NCI-H748 treated with DMSO at 0.1 percent for 48 hours (cell line): ENCODE results near the gene CCDC57.
A peak's percentile ranks its signal among the peaks of the same experiment; 100 is the strongest.
"Not testable (repeated sequence)": the region's sequence is repeated elsewhere in the genome, so short reads cannot be mapped to it uniquely, and the experiment has no call there.

Source experiments
- DNase-seq: peaks from one replicate; lab custom pipeline; 2025; lab: John Stamatoyannopoulos, UW

Gene CCDC57

DNA sequence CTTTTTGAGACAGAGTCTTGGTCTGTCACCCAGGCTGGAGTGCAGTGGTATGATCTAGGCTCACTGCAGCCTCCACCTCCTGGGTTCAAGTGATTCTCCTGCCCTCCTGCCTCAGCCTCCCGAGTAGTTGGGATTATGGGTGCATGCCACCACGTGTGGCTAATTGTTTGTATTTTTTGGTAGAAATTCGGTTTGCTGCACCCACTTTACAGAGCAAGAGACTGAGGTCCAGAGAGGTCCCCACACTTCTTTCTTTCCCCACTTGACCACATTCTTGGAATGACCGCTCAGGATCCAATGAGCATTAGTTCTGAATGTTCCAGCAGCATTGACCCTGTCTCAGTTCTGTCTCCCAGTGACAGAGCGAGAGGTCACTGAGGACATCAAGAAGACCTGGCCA is 10.9 kb upstream of the CCDC57 start:
- no peak for DNase-seq

DNA sequence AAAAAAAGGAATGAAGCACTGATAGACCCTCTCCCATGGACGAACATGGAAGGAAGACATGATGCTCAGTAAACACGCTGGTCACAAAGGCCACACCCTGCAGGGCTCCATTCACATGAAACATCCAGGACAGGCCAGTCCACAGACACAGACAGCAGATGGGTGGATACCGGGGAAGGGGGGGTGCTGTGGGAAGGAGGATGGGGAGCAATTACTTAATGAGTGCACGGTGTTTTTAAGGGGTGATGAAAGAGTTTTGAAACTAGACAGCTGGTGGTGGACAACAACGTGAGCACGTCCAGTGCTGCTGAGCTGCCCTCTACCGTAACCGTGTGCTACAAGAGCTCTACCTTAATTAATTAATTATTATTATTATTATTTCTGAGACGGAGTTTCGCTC is 10.2 kb upstream of the CCDC57 start:
- no peak for DNase-seq

DNA sequence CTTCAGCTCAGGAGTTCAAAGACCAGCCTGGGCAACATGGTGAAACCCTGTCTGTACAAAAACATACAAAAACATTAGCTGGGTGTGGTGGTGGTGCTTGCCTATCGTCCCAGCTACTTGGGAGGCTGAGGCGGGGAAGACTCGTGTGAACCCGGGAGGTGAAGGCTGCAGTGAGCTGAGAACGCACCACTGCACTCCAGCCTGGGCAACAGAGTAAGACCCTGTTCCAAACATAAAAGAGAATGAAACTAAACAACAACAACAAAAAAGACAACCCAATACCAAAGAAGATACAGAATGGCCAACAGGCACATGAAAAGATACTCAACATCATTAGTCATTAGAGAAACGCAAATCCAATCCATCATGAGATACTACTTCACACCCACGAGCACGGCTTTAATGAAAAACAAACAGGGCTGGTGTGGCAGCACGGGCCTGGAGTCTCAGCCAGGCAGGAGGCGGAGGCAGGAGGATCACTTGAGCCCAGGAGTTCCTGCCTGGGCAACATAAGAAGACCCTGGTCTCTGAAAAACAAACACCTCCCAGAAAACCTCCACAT is 8.8 kb upstream of the CCDC57 start:
- DNase-seq, result no peak

DNA sequence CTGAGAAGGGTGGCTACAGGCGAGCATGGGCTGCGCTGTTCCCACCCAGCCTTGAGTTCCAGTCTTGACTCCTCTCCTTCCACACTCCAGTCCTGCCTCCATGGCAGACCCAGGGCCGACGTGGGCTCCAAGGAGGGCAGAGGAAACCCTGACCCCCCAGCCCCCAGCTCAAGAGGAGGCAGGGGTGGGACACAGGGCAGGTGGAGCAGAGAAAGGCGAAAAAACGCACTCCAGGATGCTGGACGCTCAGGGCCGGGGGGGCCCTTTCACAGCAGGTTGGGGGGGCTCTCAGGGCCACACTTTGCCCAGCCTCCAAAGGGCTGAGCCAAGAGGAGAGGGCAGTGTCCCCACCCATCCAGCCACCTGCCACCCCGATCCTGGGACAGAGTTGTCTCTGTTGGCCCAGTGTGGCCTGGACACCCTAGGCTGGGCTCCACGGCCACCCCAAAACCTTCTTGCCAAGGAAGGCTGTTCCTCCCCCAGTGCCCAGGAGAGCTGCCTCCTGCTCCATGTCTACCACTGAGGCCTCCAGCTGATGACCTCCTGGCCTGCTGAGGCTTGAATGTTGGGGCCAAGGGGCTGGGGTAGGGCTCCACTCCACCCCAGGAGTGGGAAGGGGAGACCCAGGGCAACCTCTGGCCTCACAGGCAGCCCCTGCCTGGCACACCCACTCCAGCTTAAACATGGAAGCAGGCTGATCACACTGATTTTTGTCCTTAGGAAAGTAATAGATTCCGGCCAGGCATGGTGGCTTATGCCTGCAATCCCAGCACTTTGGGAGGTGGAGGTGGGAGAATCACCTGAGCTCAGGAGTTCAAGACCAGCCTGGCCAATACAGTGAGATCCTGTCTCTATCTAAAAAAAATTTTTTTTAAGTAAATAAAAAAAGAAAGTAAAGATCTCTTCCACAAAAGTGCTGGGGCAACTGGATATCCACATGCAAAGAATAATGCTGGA is 7.4 kb upstream of the CCDC57 start:
- no peak for DNase-seq

DNA sequence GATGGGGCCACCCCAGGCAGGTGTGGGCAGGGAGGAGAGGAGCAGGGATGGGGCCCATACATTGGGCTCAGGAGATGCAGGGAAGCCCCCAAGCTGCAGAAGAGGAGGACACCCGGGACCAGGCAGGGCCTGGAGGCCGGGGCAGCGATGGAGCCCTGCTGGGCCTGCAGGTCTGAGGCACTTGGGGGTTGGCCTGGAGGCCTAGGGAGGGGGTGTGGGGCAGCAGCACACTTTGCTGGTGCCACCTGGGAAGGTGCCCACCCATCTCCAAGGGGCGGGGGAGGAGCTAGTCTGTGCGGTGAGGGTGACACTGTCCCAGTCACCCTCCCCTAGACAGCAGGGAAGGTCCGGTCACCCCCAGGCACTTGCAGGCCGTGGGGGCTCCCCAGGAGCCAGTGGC is 6.4 kb upstream of the CCDC57 start:
- DNase-seq, result no peak

DNA sequence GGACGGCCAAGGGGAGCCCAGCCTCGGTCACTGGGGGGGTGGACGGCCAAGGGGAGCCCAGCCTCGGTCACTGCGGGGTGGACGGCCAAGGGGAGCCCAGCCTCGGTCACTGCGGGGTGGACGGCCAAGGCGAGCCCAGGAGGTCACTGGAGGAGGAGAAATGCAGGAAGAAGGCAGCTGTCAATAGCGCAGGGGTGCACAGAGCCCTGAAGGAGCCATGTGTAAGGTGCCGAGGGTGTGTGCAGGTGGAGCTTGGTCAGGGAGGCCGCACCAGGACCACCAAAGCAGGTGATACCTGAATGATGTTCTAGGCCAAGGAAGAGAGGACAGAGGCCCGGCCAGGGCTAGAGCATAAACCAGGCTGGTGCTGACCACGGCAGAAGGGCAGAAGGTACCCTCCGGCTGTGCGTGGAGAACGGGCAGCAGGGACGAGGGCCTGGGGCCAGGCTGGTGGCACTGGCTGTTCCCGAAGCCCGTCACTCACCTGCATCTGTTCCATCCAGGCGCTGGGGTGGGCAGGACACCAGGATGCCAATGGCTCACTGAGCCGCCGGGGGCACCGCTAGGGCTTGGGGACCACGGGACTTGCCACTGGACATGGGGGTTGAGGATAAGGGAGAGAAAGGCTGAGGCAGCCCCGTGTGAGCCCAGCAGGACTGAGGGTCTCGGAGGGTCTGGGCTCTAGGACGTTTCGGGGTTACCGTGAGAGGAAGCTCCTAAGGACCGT is 5.9 kb upstream of the CCDC57 start:
- no peak for DNase-seq

DNA sequence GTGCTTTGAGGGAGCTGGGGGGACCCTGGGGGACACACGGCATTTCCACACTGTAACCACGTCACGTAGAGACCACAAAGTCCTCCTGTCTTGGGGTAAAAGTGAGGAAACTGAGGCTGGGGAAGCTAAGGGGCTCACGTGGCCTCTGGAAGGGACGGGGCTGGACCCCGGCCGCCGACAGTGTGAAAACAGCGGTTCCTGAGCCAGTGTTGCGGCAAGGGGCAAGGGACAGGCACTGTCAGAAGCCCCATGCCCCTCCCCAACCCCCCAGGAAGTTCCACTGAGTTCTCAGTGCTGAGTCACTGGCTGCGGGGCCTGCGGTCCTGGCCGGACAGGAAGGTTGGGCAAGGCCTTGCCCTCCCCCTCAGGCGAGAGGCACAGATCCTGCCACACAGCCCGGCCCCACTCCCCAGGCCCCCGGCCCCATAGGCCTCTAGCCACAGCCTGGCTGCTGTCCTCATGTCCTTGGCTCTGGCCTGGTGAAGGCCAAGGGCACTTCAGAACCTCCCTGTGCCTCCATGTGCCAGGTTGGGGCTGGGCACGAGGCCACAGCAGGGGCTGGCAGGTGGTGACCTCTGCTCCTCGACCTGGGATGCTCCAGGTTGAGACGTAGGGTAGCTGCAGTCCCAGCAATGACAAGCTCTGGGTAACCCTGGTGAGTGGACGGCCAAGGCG is 5.0 kb upstream of the CCDC57 start:
- DNase-seq, result no peak

DNA sequence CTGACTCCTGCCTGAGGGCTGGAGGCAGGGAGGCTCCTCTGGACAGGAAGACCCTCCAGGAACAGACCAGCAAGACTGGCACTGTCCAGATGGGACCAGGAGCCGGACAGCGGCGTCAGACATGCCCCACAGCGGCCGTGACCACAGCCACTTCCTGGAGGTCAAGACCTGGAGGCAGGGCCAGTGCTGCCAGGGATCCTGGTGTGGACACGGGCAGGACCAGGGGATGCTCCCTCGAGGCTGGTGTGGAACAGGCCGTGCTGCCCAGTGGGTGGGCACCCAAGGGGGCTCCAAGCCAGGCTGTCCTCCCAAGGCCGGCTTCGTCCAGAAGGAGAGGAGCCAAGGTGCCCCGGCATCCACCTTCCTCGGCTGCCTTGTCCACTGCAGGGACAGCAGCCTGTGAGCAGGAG is 4.5 kb upstream of the CCDC57 start:
- DNase-seq, result no peak

DNA sequence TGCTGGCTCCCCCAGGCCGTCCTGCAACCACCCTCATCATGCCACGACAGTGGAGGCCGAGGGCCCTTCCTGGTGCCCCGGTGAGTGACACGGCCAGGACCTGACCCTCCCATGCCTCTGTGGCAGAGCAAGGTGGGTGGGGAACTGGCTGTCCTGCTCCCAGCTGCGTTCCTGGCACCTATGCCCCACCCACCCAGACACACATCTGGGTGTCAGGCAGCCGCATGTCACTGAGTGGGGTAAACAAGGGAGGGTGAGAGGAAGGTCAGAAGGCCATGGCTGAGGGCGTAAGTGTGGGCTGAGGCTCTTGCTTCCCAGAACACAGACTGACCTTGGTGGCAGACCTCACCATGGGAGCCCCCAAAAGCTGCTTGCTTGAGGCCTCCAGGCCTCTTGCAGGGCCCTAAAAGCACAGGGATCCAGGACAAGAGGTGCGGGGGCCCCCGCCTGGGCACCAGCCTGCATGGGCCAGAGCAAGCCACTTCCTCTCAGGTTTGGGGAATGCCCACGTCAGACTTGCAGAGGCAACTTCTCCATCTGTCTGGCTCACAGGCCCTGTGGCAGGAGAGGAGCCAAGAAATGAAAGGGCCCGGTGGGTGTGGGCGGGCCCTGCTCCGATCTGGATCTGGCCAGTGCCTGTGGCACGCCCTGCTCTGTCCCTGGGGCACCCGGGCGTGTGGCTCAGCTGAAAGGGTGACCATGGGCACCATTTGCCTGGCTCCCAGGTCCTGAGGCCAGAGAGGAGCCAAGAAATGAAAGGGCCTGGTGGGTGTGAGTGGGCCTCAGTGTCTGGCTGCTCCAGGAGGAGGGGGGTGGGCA is 3.9 kb upstream of the CCDC57 start:
- no peak for DNase-seq

DNA sequence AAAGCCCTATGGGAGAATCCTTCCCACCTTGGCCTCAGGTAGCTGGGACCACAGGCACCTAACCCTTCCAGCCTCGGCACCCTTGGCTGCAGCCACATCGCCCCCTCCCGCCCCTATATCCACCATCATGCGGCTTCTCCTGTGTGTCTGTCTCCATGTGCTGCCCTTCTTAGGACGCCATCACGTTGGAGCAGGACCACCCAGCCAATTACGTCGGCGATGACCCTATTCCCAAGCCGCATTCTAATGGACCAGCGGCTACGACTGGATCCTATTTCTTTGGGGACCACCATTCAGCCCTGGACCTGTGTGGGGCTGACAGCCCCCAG is 3.3 kb upstream of the CCDC57 start:
- no peak for DNase-seq

DNA sequence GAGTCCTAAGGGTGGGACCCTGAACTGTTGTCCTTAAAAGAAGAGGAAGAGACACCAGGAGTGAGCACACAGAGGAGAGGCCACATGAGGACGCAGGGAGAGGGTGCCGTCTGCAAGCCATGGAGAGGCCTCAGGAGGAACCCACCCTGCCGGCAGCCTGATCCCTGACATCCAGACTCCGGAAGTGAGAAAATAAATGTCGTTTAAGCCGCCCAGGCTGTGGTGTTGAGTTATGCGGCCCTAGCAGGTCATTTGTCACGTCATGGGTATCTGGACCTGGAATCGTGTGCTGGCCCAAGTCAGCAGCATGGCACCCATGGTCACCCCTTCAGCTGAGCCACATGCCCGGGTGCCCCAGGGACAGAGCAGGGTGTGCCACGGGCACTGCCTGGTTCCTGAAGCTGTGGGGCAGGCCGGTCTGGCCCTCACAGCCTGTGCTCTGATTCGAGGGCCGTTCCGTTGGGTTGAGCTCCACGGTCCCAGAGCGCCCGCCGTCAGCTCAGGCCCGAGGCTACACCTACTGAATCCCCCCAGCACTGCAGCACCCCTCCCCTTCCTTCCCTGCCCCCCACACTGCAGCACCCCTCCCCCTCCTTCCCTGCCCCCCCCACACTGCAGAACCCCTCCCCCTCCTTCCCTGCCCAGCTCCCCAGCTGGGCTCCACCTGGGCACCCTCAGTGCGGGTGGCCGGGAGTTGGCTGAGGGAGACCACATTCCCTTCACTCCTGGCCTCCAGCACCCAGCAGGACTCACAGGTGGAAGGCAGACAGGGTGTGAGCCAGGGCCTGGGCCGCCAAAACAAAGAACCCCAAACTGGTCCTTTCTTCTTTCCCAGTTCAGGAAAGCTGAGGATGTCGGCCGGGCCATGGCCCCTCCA is 2.7 kb upstream of the CCDC57 start:
- no peak for DNase-seq

DNA sequence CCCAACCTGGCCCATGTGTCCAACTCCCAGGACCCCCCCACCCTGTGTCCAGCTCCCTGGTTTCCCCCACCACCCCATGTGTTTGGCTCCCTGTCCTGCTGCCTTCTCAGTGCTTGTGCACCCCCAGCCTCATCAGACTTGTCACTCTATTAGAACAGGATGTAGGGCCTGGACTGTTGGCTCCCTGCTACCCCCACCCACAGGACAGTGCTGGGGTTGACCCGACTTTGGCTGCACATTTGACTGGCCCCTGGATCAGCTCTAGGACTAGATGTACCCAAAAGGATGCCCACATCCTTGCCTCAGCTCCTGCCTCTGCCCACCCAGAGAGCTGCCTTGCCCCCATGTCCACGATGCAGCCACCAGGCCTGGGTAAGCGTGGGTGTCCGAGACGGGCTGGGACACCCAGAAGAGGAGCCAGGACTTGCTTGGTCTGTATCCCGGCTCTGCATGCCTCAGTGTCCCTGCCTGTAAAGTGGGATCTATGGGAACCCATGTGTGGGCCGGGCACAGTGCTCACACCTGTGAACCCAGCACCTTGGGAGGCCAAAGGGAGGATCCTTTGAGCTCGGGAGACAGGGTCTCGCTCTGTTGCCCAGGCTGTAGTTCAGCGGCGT is 1.5 kb upstream of the CCDC57 start:
- no peak for DNase-seq

DNA sequence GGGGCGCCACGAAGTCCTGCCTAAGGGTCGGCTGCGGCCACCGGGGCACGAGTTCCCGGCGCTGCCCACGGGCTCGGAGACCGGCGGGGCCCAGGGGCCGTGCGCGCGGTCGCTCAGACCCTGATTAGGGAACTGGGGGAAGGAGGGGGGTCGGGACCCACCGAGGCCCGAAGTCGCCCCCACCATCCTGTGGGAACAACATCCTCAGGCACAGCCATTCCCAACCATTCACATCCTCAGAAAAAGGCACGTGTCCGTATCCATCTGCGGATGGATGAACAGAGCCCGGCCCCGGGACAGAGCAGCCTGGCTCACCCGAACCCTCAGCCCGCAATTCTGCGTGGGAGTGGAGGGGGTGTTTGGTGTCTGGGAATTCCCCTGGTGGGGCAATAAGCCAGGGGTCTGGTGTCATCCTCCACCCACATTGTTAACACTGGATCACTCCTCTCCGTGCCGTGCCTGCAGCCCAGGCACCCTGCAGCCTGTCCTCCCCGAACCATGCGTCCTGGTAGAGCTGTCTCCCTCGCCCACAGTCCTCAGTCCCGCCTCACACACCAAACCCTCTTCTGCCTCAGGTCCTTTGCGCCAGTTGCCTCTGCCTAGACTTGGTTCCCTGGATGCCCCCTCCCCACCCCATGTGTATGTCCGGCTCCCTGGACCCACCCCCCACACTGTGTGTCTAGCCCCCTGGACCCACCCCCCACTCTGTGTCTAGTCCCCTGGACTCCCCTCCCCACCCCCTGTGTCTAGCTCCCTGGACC is 789 bp upstream of the CCDC57 start:
- peak; percentile 19 for DNase-seq

DNA sequence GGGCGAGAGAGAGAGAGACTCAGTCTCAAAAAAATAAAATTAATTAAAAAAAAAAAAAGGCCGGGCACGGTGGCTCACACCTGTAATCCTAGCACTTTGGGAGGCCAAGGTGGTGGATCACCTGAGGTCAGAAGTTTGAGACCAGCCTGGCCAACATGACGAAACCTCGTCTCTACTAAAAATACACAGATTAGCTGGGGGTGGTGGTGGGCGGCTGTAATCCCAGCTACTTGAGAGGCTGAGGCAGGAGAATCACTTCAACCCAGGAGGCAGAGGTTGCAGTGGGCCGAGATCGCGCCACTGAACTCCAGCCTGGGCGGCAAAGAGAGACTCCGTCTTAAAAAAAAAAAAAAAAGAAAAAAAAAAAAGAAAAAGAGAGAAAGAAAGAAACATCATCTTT is 2.0 kb downstream of the CCDC57 start:
- DNase-seq, result not testable (repeated sequence)

DNA sequence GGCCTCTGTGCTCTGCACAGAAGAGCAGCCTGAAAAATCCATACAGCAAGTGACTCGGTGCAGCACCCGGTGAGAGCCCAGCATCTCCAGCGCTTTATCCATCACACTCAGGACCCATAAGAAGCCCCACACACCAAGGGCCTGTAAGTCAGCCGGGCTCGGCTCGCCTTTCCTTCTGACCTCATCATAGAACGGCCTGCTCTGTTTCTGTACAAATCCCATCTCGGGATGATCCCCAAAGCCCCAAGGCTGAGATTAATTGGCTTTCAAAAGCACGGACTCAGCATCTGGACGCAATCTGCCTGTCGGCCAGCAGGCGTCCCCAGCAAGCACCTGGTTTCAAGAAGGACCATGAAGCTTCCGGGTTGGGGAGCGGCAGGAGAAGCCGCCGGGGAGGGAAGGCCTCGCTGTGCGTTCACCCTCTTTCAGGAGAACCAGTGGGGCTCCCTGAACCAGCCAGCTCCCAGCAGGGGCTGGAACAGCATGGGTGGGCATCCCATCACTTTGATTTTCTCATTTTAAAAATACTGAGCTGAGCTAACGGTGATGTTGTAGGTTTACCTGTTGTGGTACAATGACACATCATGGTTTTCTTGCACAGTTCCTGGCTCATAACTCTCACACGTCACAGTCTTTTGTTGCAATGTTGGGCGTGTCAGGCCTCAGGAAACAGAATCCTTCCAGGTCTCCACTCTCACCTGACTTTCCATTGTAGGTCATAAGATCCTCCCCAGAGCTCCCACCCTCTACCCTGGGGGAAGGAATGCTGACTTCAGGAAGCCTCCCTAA is 6.7 kb downstream of the CCDC57 start:
- peak; percentile 64 for DNase-seq

DNA sequence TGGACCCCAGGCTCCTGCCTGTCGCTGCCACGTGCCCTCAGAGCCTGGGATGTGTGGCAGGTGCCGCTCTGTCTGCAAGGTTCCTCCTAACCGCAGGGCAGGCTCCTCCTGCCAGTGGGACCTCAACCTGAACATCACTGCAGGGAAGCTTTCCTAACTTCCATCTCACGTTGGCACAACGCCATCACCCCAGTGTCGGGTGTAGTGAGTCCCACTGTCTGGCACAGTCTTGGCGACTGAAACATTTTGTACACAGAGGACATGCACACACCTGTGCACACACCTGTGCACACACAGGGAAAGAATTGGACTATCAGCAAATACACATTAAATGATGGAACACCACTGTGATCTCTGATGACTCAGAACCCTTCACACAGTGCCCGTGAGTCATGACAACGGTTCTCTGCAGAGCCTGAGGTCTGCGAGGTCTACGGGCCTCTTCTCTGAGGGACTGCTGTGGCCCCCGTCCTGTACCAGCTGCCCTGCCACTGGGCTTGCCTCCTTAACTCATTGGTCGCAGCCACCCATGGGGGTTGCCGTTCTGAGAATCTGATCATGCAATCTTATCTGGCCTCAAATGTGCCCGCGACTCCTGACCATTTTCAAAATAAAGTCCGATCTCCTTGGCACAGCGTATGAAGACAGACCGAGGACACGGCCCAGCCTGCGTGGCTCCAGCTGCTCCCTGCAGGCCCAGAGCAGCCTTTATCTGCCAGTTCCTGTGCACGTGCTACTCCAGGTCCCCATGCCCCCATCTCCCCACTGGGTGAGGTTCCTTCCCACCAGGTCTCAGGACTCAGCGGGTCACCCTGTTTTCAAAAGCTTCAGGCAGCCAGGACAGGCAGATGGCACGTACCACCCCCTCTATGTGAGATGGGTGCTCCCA is 7.6 kb downstream of the CCDC57 start:
- peak; percentile 5 for DNase-seq

DNA sequence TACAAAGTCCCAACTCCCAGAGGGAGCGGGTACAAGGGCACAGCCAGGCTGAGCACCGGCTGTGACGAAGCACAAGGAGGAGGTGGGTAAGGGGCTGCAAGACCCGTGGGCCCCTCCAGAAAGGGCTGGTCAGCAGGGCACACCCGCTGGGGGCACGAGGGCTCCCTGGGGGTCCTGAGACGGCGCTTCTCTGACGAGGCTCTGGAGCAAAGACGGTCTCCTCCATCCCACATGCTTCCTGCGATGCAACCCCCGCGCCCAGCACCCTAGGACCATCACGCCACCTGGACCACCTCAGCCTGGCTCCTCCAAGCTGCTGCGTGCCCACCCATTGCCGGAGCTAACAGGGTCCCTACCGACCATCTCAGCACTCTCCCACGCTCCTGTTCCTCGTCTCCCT is 8.7 kb downstream of the CCDC57 start:
- no peak for DNase-seq

DNA sequence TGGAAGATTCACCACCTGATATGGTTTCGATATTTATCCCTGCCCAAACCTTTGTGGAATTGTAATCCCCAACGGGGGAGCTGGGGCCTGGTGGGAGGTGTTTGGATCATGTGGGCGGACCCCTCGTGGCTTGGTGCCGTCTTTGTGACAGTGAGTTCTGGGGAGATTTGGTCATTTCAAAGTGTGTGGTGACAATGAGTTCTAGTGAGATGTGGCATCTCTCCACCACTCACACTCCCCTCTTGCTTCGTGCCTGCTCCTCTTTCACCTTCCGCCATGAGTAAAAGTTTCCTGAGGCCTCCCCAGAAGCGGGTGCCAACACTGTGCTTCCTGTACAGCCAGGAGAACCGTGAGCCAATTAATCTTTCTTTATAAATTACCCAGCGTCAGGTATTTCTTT is 9.7 kb downstream of the CCDC57 start:
- no peak for DNase-seq
